SU-DHL-6 (cell line): Measurements from ENCODE around the gene DYRK1B.

ENCODE experiments used
- EZH2phosphoT487 ChIP-seq: fragments of 200-600 bp; sonication (generic), shearing (Covaris generic); conservative IDR thresholded peaks from 2 replicates; pipeline ENCODE4 v1.6.1; 2018; ENCODE audit warnings: mild to moderate bottlenecking, antibody characterized with exemption, low read length, moderate library complexity, mixed read lengths
- TF ChIP-seq, protein P1 (sequence below): fragments of 200-600 bp; sonication (generic); IDR thresholded peaks from one replicate; pipeline ENCODE4 v1.5.1; 2017; ENCODE audit warnings: antibody characterized with exemption, mild to moderate bottlenecking, low read length, moderate library complexity; ENCODE audit not compliant: insufficient read depth, poor library complexity, severe bottlenecking

DNA sequence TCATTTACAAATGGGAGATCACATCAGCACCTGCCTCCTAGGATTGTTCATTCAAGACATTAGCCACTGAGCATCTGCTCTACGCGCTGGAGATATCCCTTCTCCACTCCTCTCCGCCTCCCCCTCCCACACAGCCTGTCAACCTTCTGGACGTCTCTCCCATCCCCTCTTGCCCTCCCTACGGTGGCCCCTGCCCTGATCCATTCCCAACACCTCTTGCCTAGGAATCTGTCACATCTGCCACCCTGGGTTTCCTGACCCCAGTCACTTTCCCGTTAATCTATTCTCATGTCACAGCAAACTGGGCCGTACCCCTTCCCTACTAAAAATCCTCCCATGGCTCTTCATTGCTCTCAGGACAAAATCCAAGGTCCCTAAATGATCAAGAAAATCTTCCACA is 10.3 kb downstream of the DYRK1B start:
- TF ChIP-seq, protein P1, sequence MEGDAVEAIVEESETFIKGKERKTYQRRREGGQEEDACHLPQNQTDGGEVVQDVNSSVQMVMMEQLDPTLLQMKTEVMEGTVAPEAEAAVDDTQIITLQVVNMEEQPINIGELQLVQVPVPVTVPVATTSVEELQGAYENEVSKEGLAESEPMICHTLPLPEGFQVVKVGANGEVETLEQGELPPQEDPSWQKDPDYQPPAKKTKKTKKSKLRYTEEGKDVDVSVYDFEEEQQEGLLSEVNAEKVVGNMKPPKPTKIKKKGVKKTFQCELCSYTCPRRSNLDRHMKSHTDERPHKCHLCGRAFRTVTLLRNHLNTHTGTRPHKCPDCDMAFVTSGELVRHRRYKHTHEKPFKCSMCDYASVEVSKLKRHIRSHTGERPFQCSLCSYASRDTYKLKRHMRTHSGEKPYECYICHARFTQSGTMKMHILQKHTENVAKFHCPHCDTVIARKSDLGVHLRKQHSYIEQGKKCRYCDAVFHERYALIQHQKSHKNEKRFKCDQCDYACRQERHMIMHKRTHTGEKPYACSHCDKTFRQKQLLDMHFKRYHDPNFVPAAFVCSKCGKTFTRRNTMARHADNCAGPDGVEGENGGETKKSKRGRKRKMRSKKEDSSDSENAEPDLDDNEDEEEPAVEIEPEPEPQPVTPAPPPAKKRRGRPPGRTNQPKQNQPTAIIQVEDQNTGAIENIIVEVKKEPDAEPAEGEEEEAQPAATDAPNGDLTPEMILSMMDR: no peak
- TF ChIP-seq EZH2phosphoT487: no peak
